Upper lobe of left lung (tissue), 4 donors: Measurements from ENCODE around the gene EAF1.

Experiments
- CTCF ChIP-seq, 6 experiments: fragments of 450-650 bp in 4 of 6; fragments of 200-600 bp in 2 of 6; sonication (generic) in 2 of 6; IDR thresholded peaks; one replicate each; pipeline ENCODE4 v1.5.1; 2016 to 2019; ENCODE audit warnings: antibody characterized with exemption in 6 of 6
- EP300 ChIP-seq, 4 donors: sonication (generic); formaldehyde crosslinking; IDR thresholded peaks; one replicate each; pipeline ENCODE4 v1.5.1; 2017; ENCODE audit warnings: antibody characterized with exemption in 4 of 4, control low read depth in 2 of 4
- POLR2A ChIP-seq, 4 donors: fragments of 450-650 bp; IDR thresholded peaks; one replicate each; pipeline ENCODE4 v1.5.1; 2016 to 2017; ENCODE audit warnings: antibody characterized with exemption in 4 of 4, mild to moderate bottlenecking in 2 of 4
- POLR2AphosphoS5 ChIP-seq, 2 donors: sonication (generic); formaldehyde crosslinking; IDR thresholded peaks; one replicate each; pipeline ENCODE4 v1.5.1; 2017; ENCODE audit warnings: antibody characterized with exemption in 2 of 2

GRCh38 chr3:15488002-15488401 lies 60.6 kb downstream of the EAF1 start:
- TF ChIP-seq CTCF (IDR thresholded peaks at IDR 0.05) (no peak), POLR2AphosphoS5 (IDR thresholded peaks at IDR 0.05) (no peak), EP300 (IDR thresholded peaks at IDR 0.05) (no peak), POLR2A (IDR thresholded peaks at IDR 0.05) (no peak)
